GM18520 (cell line): ENCODE results near the gene GPR17.

Source experiments
- ATAC-seq: cut with Tn5 transposase; IDR thresholded peaks from one replicate; pipeline ENCODE4 v1.9.1; 2021; ENCODE audit not compliant: unreplicated experiment

Gene GPR17

GRCh38 chr2:127654084-127654837 is 8.3 kb downstream of the GPR17 start:
- no peak for ATAC-seq

GRCh38 chr2:127654838-127655175 is 8.9 kb downstream of the GPR17 start:
- ATAC-seq = no peak

GRCh38 chr2:127655209-127656073 is 9.5 kb downstream of the GPR17 start:
- no peak for ATAC-seq

GRCh38 chr2:127656569-127657231 is 10.7 kb downstream of the GPR17 start:
- ATAC-seq = no peak

GRCh38 chr2:127657232-127657595 is 11.3 kb downstream of the GPR17 start:
- ATAC-seq = no peak

GRCh38 chr2:127658146-127658545 is 12.2 kb downstream of the GPR17 start:
- ATAC-seq = no peak

- no peak for ATAC-seq
Measured at GRCh38 chr2:127658641-127659407, 12.9 kb downstream of the GPR17 start.

GRCh38 chr2:127659408-127660290 is 13.7 kb downstream of the GPR17 start:
- no peak for ATAC-seq

- ATAC-seq = no peak
Measured at GRCh38 chr2:127660291-127660578, 14.3 kb downstream of the GPR17 start.

- ATAC-seq = no peak
Measured at GRCh38 chr2:127661072-127661649, 15.2 kb downstream of the GPR17 start.

GRCh38 chr2:127661949-127662510 is 16.1 kb downstream of the GPR17 start:
- ATAC-seq = no peak

- no peak for ATAC-seq
Measured at GRCh38 chr2:127662937-127663565, 17.1 kb downstream of the GPR17 start.

GRCh38 chr2:127663566-127664064 is 17.7 kb downstream of the GPR17 start:
- no peak for ATAC-seq

GRCh38 chr2:127664065-127664894 is 18.3 kb downstream of the GPR17 start:
- no peak for ATAC-seq

- no peak for ATAC-seq
Measured at GRCh38 chr2:127664895-127665225, 18.9 kb downstream of the GPR17 start.

- no peak for ATAC-seq
Measured at GRCh38 chr2:127665267-127665893, 19.4 kb downstream of the GPR17 start.

- no peak for ATAC-seq
Measured at GRCh38 chr2:127669056-127669455, 23.1 kb downstream of the GPR17 start.
